GM18505 (cell line): ENCODE results near the gene RBL2.
"Not testable (repeated sequence)": the region's sequence is repeated elsewhere in the genome, so short reads cannot be mapped to it uniquely, and the experiment has no call there.

Source experiments
- ATAC-seq: cut with Tn5 transposase; IDR thresholded peaks from one replicate; pipeline ENCODE4 v1.9.1; 2021; ENCODE audit not compliant: unreplicated experiment
- POLR2A ChIP-seq: IDR thresholded peaks from 4 replicates; pipeline ENCODE4 v1.6.1; 2011; ENCODE audit warnings: borderline replicate concordance; ENCODE audit not compliant: insufficient read depth, insufficient read length; ENCODE audit errors: extremely low read depth

RBL2 gene

DNA sequence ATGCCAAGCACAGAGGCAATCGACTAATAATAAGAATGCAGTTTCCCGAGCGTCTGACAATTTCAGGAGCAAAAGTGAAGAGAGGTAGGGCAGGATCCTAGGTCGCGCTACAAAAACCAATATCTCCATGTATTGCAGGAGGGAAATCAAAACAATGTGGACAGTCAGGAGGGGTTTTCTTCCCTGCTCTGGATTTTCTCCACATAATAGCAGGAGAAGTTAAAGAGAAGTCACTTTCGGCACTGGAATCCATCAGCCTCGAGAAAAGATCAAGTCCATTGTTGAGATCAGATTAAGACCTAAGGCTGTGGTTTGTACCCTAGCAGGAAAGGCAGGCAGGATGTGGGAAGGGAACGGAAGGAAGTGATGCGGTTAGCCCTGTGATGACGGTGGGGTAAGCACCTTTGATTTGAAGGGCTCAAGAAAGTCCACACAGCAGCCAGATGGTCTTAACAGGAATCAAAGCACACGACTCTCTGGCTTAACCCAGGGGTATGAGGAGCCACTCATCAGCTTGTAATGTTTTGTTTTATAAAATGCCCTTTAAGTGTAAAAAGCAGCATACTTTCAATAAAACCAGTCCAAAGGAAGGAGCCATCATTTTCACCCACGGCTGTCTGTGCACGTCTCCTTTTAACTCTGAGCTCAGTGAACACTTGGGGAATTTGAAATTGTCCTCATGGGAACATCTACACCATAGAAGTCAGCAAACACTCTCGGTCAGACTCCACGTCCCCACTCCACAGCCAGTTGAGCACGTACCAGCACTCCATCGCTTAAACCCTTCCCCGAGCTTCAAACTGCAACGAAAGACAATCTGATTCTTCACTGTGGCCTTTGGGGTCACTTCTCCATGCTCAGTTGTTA is 84.5 kb downstream of the RBL2 start:
- peak; percentile 99 for ATAC-seq
- TF ChIP-seq POLR2A: peak; percentile 63

DNA sequence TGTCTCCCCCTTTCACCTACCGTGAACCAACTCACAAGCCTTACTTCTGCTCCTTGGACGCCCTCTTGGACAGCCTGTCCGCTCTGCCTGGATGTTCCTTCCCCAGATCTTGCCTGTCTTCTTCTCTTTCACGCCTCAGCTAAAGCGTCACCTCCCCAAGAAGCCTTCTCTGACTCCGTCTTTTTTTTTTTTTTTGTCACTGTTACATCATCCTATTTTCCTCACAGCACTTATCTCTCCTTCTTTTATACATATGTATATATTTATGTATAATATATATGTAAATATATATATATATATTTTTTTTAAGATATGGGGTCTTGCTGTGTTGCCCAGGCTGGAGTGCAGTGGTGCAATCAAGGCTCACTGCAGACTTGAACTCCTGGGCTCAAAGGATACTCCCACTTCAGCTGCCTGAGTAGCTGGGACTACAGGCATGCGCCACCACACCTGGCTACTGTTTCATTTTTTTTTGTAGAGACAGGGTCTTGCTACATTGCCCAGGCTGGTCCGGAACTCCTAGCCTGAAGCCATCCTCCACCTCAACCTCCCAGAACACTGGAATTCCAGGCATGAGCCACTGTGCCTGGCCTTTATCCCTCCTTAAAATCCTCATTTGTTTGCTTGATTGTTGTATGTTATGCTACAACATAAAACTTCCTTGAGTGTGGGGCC is 85.3 kb downstream of the RBL2 start:
- no peak for ATAC-seq
- TF ChIP-seq POLR2A: no peak

DNA sequence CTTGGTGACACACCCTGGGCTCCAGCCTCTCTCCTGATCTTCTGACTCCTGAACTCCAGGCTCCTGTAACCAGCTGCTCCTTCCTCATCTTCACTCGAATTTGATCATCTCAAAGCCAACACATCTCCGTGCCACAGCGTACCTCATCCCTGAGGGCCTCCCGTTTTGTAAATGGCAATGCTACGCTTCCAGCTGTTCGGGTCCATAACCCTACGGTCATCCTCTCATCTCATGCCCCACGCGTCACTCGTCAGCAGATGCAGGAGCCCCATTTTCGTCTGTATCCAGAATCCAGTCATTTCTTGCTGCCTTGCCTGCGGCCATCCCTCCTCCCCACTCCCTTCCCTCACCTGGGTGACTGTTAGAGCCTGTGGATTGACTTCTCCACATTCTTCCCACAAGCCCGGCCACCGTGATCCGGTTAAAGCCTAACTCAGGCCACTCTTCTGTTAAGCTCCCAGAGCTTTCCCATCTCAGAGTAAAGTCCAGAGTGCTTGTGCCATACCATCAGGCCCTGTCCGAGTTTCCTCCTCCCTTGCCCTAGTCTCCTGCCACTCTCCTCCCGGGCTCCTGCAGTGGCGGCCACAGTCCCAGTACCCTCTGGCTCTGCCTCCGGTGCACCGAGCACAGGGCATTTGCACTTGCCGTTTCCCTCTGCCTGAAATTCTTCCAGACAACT is 89.0 kb downstream of the RBL2 start:
- no peak for ATAC-seq
- no peak for TF ChIP-seq POLR2A

DNA sequence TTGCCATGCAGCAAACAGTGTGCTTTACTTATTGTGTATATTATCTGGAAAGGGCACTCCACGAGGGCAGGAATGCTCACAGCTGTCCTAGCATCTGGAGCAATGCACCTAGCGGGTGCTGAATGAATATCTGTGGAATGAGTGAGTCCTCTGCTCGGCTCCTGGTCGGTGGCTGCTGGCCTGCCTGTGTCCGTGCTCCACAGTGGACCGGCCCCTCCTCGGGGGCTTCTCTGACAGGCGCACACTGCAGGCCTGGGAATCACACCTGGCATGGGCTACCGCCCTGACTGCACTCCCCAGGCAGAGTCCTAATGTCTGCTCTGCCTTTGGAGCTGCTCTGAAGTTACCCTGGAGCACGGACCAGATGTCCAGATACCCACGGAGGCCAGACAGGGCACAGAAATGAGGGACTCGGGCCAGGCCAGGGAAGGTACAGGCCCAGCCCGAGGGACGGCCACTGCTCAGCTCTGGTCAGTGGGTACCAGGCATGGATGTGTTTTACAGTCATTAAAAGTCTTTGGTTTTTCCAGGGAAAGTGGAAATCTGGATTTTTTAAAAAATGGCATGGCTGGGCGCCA is 89.8 kb downstream of the RBL2 start:
- no peak for ATAC-seq
- no peak for TF ChIP-seq POLR2A

DNA sequence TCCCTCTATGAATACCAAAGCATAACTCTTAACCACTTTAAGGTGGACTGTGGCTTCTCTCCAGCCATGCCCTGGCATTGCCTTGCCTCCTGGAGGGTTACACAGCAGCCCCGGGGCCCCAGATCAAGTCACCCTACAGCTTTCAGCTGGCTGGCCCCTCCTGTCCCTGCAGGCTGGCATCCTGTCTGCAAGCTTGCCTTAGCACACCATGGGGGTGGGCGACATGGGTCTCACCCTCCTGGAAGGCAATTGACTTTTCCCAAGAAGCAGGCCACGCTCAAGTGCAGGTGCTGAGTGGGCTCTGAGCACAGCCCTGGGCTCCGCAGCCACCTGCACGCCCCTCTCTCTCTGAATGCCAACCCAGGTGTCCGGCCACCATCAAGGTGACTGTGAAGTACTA is 94.5 kb downstream of the RBL2 start:
- no peak for ATAC-seq
- no peak for TF ChIP-seq POLR2A

DNA sequence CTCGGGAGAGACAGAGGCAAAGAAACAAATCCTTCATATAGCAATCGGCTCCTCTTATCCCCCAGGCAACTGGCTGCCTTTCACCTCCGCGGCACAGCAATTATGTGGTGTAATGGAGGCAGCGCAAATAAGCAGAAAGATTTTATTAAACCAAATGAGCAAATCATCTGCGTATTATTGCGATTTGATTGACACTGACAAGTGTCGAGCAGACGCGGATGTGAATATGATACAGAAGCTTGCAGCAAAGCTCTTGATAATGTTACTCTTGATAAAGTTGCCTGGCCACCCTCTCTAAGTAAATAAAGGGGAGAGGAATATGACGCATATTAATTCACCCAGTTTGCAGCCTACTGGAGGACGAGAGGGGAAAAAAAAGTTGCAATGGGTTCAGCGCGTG is 95.2 kb downstream of the RBL2 start:
- TF ChIP-seq POLR2A: no peak
- no peak for ATAC-seq

DNA sequence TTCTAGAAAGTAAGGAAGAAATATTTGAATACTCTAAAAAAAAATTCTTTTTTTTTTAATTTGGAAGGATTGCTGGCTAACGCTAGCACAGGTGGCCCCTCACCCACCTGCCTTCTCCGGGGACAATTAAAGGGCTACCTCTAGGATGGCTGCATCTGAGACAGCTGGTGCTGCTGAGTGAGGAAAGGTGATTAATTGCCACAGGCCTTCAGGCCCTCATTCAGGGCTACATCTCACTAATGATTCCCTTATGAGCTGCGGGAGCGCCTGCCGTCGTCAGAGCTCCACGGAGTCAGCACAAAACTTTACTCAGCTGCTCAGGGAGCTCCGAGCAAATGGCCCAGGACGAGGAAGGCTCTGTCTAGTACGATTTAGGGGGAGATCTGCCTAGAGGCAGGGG is 95.8 kb downstream of the RBL2 start:
- no peak for ATAC-seq
- no peak for TF ChIP-seq POLR2A

DNA sequence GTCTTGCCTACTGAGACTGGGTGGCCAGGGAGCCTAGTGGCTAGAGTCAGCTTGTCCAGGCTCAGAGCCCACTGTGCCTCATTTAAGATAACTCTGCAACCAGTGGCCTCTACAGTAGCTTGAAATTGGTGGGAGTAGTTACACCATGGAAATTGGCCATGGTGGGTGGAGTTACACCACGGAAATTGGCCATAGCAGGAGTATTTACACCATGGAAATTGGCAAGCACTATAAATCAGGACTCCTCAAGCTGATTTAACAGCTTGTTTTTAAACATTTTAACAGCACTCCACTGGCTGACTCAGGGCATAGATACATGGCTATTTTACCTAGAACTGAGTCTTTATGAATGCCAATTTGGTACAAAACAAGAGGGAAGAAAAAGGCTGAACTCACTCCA is 96.5 kb downstream of the RBL2 start:
- no peak for ATAC-seq
- TF ChIP-seq POLR2A: no peak

DNA sequence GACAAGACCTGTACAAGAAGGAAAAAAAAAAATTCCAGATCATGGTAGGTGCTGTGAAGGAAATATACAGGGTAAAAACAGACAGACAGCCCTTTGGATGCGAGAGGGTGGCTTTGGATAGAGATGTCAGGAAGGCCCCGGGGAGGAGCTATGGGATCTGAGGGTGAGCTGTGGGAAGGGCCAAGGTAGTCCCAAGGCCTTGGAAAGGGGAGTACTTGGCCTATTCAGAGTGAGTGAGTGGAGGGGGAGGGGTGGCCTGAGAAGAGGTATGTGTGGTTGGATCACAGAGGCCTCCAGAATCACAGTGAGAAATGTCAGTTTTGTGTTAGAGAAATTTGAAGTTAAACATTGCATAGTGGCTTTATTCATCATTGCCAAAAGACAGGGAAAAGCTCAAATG is 99.9 kb downstream of the RBL2 start:
- no peak for TF ChIP-seq POLR2A
- no peak for ATAC-seq

DNA sequence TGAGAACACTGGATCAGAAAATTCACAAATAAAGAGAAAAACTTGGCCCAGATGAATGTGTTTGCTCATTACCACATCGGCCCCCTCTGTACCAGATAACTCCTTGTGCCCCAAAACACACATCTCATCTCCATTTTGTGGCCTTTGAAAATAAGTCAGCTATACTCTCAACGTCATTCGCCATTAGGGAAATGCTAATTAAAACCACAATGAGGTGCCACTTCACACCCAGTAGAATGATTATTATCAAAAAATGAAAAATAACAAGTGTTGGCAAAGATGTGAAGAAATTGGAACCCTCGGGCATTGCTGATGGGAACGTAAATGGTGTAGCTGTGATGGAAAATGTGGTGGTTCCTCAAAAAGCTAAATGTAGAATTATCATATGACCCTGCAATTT is 103.4 kb downstream of the RBL2 start:
- ATAC-seq: no peak
- no peak for TF ChIP-seq POLR2A

DNA sequence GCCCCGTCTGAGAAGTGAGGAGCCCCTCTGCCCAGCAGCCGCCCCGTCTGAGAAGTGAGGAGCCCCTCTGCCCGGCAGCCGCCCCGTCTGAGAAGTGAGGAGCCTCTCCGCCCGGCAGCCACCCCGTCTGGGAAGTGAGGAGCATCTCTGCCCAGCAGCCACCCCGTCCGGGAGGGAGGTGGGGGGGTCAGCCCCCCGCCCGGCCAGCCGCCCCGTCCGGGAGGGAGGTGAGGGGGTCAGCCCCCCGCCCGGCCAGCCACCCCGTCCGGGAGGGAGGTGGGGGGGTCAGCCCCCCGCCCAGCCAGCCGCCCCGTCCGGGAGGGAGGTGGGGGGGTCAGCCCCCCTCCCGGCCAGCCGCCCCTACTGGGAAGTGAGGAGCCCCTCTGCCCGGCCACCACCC is 105.1 kb downstream of the RBL2 start:
- not testable (repeated sequence) for ATAC-seq

DNA sequence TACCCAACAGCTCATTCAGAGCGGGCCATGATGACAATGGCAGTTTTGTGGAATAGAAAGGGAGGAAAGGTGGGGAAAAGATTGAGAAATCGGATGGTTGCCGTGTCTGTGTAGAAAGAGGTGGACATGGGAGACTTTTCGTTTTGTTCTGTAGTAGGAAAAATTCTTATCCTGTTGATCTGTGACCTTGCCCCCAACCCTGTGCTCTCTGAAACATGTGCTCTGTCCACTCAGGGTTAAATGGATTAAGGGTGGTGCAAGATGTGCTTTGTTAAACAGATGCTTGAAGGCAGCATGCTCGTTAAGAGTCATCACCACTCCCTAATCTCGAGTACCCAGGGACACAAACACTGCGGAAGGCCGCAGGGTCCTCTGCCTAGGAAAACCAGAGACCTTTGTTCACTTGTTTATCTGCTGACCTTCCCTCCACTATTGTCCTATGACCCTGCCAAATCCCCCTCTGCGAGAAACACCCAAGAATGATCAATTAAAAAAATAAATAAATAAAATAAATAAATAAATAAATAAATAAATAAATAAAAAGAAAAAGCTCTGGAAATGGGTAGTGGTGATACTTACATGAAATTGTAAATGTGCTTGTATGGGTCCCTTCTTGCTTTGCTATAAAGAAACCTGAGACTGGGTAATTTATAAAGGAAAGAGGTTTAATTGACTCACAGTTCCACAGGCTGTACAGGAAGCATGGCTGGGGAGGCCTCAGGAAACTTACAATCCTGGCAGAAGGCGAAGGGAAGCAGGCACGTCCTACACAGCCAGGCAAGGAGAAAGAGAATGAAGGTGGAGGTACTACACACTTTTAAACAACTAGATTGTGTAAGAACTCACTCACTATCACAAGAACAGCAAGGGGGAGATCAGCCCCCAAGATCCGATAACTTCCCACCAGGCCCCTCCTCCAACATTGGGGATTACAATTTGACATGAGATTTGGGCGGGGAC is 105.8 kb downstream of the RBL2 start:
- ATAC-seq: not testable (repeated sequence)
